Mucosa of rectum (tissue), 2 donors: ENCODE measurements around the gene ARL17A.
"Not testable (repeated sequence)": the region's sequence is repeated elsewhere in the genome, so short reads cannot be mapped to it uniquely, and the experiment has no call there.

Experiments used
- H3K27ac ChIP-seq, 2 donors: one replicate each; pipeline ENCODE4 v1.7.0; 2013; ENCODE audit warnings: inconsistent platforms in 2 of 2, low read depth in 2 of 2, low read length in 2 of 2
- H3K27me3 ChIP-seq, 2 donors: one replicate each; pipeline ENCODE4 v1.7.0; 2013; ENCODE audit warnings: low read length in 2 of 2; ENCODE audit not compliant: control insufficient read depth in 2 of 2, insufficient read depth in 2 of 2
- H3K36me3 ChIP-seq, 2 donors: one replicate each; pipeline ENCODE4 v1.7.0; 2013; ENCODE audit warnings: low read length in 2 of 2; ENCODE audit not compliant: control insufficient read depth in 2 of 2, insufficient read depth in 2 of 2
- H3K4me1 ChIP-seq, 2 donors: one replicate each; pipeline ENCODE4 v1.7.0; 2013; ENCODE audit warnings: low read length in 2 of 2, mild to moderate bottlenecking in 1 of 2; ENCODE audit not compliant: control insufficient read depth in 2 of 2, insufficient read depth in 2 of 2
- H3K4me3 ChIP-seq, 2 donors: one replicate each; pipeline ENCODE4 v1.7.0; 2013; ENCODE audit warnings: low read length in 2 of 2
- H3K9ac ChIP-seq, 2 donors: one replicate each; pipeline ENCODE4 v1.7.0; 2013; ENCODE audit warnings: low read length in 2 of 2, low read depth in 1 of 2, mild to moderate bottlenecking in 1 of 2
- H3K9me3 ChIP-seq, 2 donors: one replicate each; pipeline ENCODE4 v1.7.0; 2013; ENCODE audit warnings: low read length in 2 of 2; ENCODE audit not compliant: control insufficient read depth in 2 of 2
- donor health status: healthy.
- donor health status: Normal muscosa, but diverticular disease.

ARL17A gene

DNA sequence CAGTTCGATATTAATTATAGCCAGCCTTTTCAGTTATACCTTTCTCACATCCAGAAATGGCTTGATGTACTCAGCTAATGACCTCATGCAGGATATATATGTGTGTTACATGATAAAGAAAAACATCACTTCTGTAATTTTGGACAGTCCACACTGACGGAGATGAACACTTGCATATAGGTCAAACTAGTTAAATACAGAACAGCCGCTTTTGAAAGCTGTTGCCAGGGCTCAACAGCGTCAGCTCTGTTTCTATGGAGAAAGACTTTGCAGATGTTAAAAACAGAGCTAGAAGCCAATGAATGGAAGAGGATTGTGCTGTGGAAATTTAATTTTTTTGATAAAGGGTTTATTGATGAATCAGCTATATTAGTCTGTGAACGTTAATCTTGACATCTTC lies 111.9 kb downstream of the ARL17A start:
- not testable (repeated sequence) for H3K9ac ChIP-seq, H3K4me1 ChIP-seq, H3K27me3 ChIP-seq, H3K27ac ChIP-seq, H3K36me3 ChIP-seq, H3K4me3 ChIP-seq, H3K9me3 ChIP-seq
